Nephron progenitor cell (in vitro differentiated cells): Measurements from ENCODE around the gene RBM14.

Source experiments
- DNase-seq: peaks from one replicate; pipeline ENCODE4 v3.0.0; 2021
- H3K27ac Mint-ChIP-seq: 2 replicates; pipeline ENCODE4 v1.8.0; 2021; ENCODE audit warnings: mild to moderate bottlenecking, moderate library complexity, mixed read lengths
- H3K27me3 Mint-ChIP-seq: 2 replicates; pipeline ENCODE4 v1.8.0; 2021; ENCODE audit warnings: mild to moderate bottlenecking, low read depth, mixed read lengths; ENCODE audit not compliant: poor library complexity
- H3K36me3 Mint-ChIP-seq: 2 replicates; pipeline ENCODE4 v1.8.0; 2021; ENCODE audit warnings: low read depth, mixed read lengths
- H3K4me1 Mint-ChIP-seq: 2 replicates; pipeline ENCODE4 v1.8.0; 2021; ENCODE audit warnings: mixed read lengths
- H3K4me3 Mint-ChIP-seq: 2 replicates; pipeline ENCODE4 v1.8.0; 2021; ENCODE audit warnings: mild to moderate bottlenecking, moderate library complexity, mixed read lengths
- H3K9me3 Mint-ChIP-seq: 2 replicates; pipeline ENCODE4 v1.8.0; 2021; ENCODE audit warnings: mild to moderate bottlenecking, moderate library complexity, mixed read lengths
- CTCF ChIP-seq: fragments of 200-600 bp; sonication (generic); IDR thresholded peaks from 2 replicates; pipeline ENCODE4 v1.5.0; 2021; ENCODE audit warnings: antibody characterized with exemption

The RBM14 gene

GRCh38 chr11:66628061-66628603, 11.7 kb downstream of the RBM14 start:
- H3K36me3 Mint-ChIP-seq, result peaks cover 87% of the 10 kb centered on the region
- H3K4me1 Mint-ChIP-seq, result no peaks in the 10 kb centered on the region
- no peak for DNase-seq
- no peaks in the 10 kb centered on the region for H3K9me3 Mint-ChIP-seq
- TF ChIP-seq CTCF, result no peak
- H3K4me3 Mint-ChIP-seq, result no peak overlapping the region
- H3K27me3 Mint-ChIP-seq, result peaks cover 3% of the 10 kb centered on the region
- H3K27ac Mint-ChIP-seq, result peak overlapping the region; percentile 22

- TF ChIP-seq CTCF, result no peak
- DNase-seq, result no peak
- Mint-ChIP-seq H3K4me3 (no peak overlapping the region), H3K4me1 (no peaks in the 10 kb centered on the region), H3K27me3 (peaks cover 3% of the 10 kb centered on the region), H3K27ac (peak overlapping the region; percentile 72), H3K36me3 (peaks cover 82% of the 10 kb centered on the region), H3K9me3 (no peaks in the 10 kb centered on the region)
Measured at GRCh38 chr11:66629356-66629755, 12.9 kb downstream of the RBM14 start.

- Mint-ChIP-seq H3K27me3 (peaks cover 1% of the 10 kb centered on the region), H3K9me3 (peaks cover 4% of the 10 kb centered on the region), H3K4me1 (no peaks in the 10 kb centered on the region), H3K27ac (no peak overlapping the region), H3K4me3 (no peak overlapping the region), H3K36me3 (peaks cover 88% of the 10 kb centered on the region)
- no peak for TF ChIP-seq CTCF
- DNase-seq, result no peak
Measured at GRCh38 chr11:66631883-66632282, 15.5 kb downstream of the RBM14 start.

- TF ChIP-seq CTCF, result no peak
- Mint-ChIP-seq H3K9me3 (peaks cover 4% of the 10 kb centered on the region), H3K4me3 (no peak overlapping the region), H3K27me3 (peaks cover 3% of the 10 kb centered on the region), H3K27ac (no peak overlapping the region), H3K4me1 (peaks cover 8% of the 10 kb centered on the region), H3K36me3 (peaks cover 85% of the 10 kb centered on the region)
- no peak for DNase-seq
Measured at GRCh38 chr11:66632952-66633351, 16.5 kb downstream of the RBM14 start.

- H3K27me3 Mint-ChIP-seq, result peaks cover 3% of the 10 kb centered on the region
Measured at GRCh38 chr11:66636411-66636810, 20.0 kb downstream of the RBM14 start.

More at GRCh38 chr11:66636411-66636810, 20.0 kb downstream of the RBM14 start:
- no peak for DNase-seq
- peak overlapping the region; percentile 58 for H3K27ac Mint-ChIP-seq
- H3K9me3 Mint-ChIP-seq, result peaks cover 4% of the 10 kb centered on the region
- H3K4me1 Mint-ChIP-seq, result peaks cover 34% of the 10 kb centered on the region
- no peak overlapping the region for H3K4me3 Mint-ChIP-seq
- TF ChIP-seq CTCF, result no peak
- H3K36me3 Mint-ChIP-seq, result peaks cover 71% of the 10 kb centered on the region
